Vagina (tissue), 2 donors: Measurements from ENCODE around the gene EPHB6. TPM values are rescaled to one million over a fixed set of nuclear protein-coding genes. Genes with fewer than 3 reads are reported as not detected.

Source experiments
- DNase-seq, 2 donors: peaks; one replicate each; pipeline ENCODE4 v3.0.0-alpha.2; 2017; ENCODE audit errors: extremely low spot score in 2 of 2
- H3K27ac ChIP-seq: fragments of 200-600 bp; sonication (generic); one replicate; pipeline ENCODE4 v1.5.1; 2019
- H3K27me3 ChIP-seq: fragments of 200-600 bp; sonication (generic); one replicate; pipeline ENCODE4 v1.5.1; 2019
- H3K36me3 ChIP-seq, 2 donors: fragments of 200-600 bp; sonication (generic); one replicate each; pipeline ENCODE4 v1.5.1; 2017 to 2019
- H3K4me1 ChIP-seq: fragments of 200-600 bp; sonication (generic); one replicate; pipeline ENCODE4 v1.5.1; 2019
- H3K4me3 ChIP-seq, 2 donors: fragments of 200-600 bp; sonication (generic); 1 replicate in 1 of 2; 2 replicates in 1 of 2; pipeline ENCODE4 v1.5.1; 2016 to 2019
- H3K9me3 ChIP-seq: fragments of 200-600 bp; sonication (generic); one replicate; pipeline ENCODE4 v1.5.1; 2019
- CTCF ChIP-seq, 3 experiments: fragments of 450-650 bp in 2 of 3; fragments of 200-600 bp in 1 of 3; sonication (generic) in 1 of 3; IDR thresholded peaks; one replicate each; pipeline ENCODE4 v1.5.1; 2017 to 2019; ENCODE audit warnings: antibody characterized with exemption in 3 of 3, mild to moderate bottlenecking in 2 of 3, moderate library complexity in 2 of 3
- POLR2A ChIP-seq, 2 donors: fragments of 450-650 bp; IDR thresholded peaks; one replicate each; pipeline ENCODE4 v1.6.1; 2017; ENCODE audit warnings: antibody characterized with exemption in 2 of 2, mild to moderate bottlenecking in 2 of 2, moderate library complexity in 2 of 2
- POLR2AphosphoS5 ChIP-seq, 2 donors: sonication (generic); formaldehyde crosslinking; IDR thresholded peaks; one replicate each; pipeline ENCODE4 v1.9.0; 2017; ENCODE audit warnings: antibody characterized with exemption in 2 of 2, mild to moderate bottlenecking in 2 of 2, low read depth in 1 of 2; ENCODE audit not compliant: insufficient read depth in 1 of 2
- intact Hi-C: fragments of 100-400 bp; cut with DNase I; formaldehyde crosslinking; loops from one replicate; pipeline ENCODE4 v1.15.1; 2023
- total RNA-seq: library from RNA; depleted of rRNA; stranded (reverse); fragments of >200 nt; gene quantifications from one replicate; pipeline ENCODE4 v1.2.3, GENCODE V29; 2016

The EPHB6 gene
- total RNA-seq, 1 donor from 2014 or later, result 68.3 TPM

GRCh38 chr7:142842251-142842766 is 12.6 kb upstream of the EPHB6 start:
- no peak for DNase-seq
- Histone ChIP-seq H3K27ac (no peak overlapping the region), H3K27me3 (no peaks in the 10 kb centered on the region), H3K4me3 (no peak overlapping the region), H3K36me3 (no peaks in the 10 kb centered on the region), H3K9me3 (no peaks in the 10 kb centered on the region), H3K4me1 (no peaks in the 10 kb centered on the region)
- intact Hi-C loops, result no loop called here
- TF ChIP-seq CTCF (IDR thresholded peaks at IDR 0.05) (no peak), POLR2AphosphoS5 (IDR thresholded peaks at IDR 0.05; ENCODE audit: insufficient read depth in 1 of 2, low read depth in 1 of 2) (no peak), POLR2A (IDR thresholded peaks at IDR 0.05) (no peak)

- Histone ChIP-seq H3K27me3 (no peaks in the 10 kb centered on the region), H3K4me1 (no peaks in the 10 kb centered on the region), H3K9me3 (no peaks in the 10 kb centered on the region), H3K27ac (no peak overlapping the region), H3K36me3 (no peaks in the 10 kb centered on the region), H3K4me3 (no peak overlapping the region)
- no peak for DNase-seq
- intact Hi-C loops, result no loop called here
- TF ChIP-seq CTCF (IDR thresholded peaks at IDR 0.05) (no peak), POLR2AphosphoS5 (IDR thresholded peaks at IDR 0.05; ENCODE audit: insufficient read depth in 1 of 2, low read depth in 1 of 2) (no peak), POLR2A (IDR thresholded peaks at IDR 0.05) (no peak)
Observed at GRCh38 chr7:142847353-142847752, 7.5 kb upstream of the EPHB6 start.

- H3K27me3 ChIP-seq, result no peaks in the 10 kb centered on the region
- no peaks in the 10 kb centered on the region for H3K36me3 ChIP-seq
- intact Hi-C loops, result loop anchor here (5.0 to 10.0 kb wide), 2 partner anchors 151 to 364 kb away; no protein-coding TSS in a partner anchor
- no peaks in the 10 kb centered on the region for H3K9me3 ChIP-seq
- TF ChIP-seq CTCF (IDR thresholded peaks at IDR 0.05) (no peak), POLR2AphosphoS5 (IDR thresholded peaks at IDR 0.05; ENCODE audit: insufficient read depth in 1 of 2, low read depth in 1 of 2) (no peak), POLR2A (IDR thresholded peaks at IDR 0.05) (no peak)
- DNase-seq, result no peak
- H3K4me3 ChIP-seq, result no peak overlapping the region
- H3K4me1 ChIP-seq, result peaks cover 16% of the 10 kb centered on the region
- H3K27ac ChIP-seq, result no peak overlapping the region
Observed at GRCh38 chr7:142851269-142851668, 3.6 kb upstream of the EPHB6 start.

GRCh38 chr7:142851919-142852318 is 3.0 kb upstream of the EPHB6 start:
- no peak overlapping the region for H3K4me3 ChIP-seq
- H3K9me3 ChIP-seq, result no peaks in the 10 kb centered on the region
- no peak for DNase-seq
- TF ChIP-seq CTCF (IDR thresholded peaks at IDR 0.05) (no peak), POLR2AphosphoS5 (IDR thresholded peaks at IDR 0.05; ENCODE audit: insufficient read depth in 1 of 2, low read depth in 1 of 2) (no peak), POLR2A (IDR thresholded peaks at IDR 0.05) (no peak)
- no peaks in the 10 kb centered on the region for H3K27me3 ChIP-seq
- intact Hi-C loops, result loop anchor here (5.0 to 10.0 kb wide), 2 partner anchors 150 to 363 kb away; no protein-coding TSS in a partner anchor
- H3K4me1 ChIP-seq, result peaks cover 23% of the 10 kb centered on the region
- H3K27ac ChIP-seq, result no peak overlapping the region
- no peaks in the 10 kb centered on the region for H3K36me3 ChIP-seq

GRCh38 chr7:142853739-142854371 is 1.0 kb upstream of the EPHB6 start:
- DNase-seq, result peak; percentile 88 to 96
- H3K36me3 ChIP-seq, result no peaks in the 10 kb centered on the region
- H3K4me1 ChIP-seq, result peaks cover 33% of the 10 kb centered on the region
- H3K27me3 ChIP-seq, result no peaks in the 10 kb centered on the region
- intact Hi-C loops, result loop anchor here (5.0 to 10.0 kb wide), 2 partner anchors 148 to 361 kb away; no protein-coding TSS in a partner anchor
- TF ChIP-seq POLR2A (IDR thresholded peaks at IDR 0.05) (no peak), CTCF (IDR thresholded peaks at IDR 0.05) (peak; percentile 79 to 81 (median 81)), POLR2AphosphoS5 (IDR thresholded peaks at IDR 0.05; ENCODE audit: insufficient read depth in 1 of 2, low read depth in 1 of 2) (peak in 1 of 2 donors; percentile 51)
- H3K4me3 ChIP-seq, result peak overlapping the region; percentile 82 to 87
- H3K9me3 ChIP-seq, result no peaks in the 10 kb centered on the region
- H3K27ac ChIP-seq, result peak overlapping the region; percentile 88
